KMS-11 (cell line): Measurements from ENCODE around the gene SCLY.

ENCODE experiments used
- H2AFZ ChIP-seq: fragments of 200-600 bp; sonication (generic); 2 replicates; pipeline ENCODE4 v1.6.1; 2016; ENCODE audit warnings: antibody characterized with exemption, mixed run types, low read depth
- H3K27ac ChIP-seq: fragments of 200-600 bp; sonication (generic); 2 replicates; pipeline ENCODE4 v1.6.1; 2016; ENCODE audit warnings: mild to moderate bottlenecking, mixed run types
- H3K27me3 ChIP-seq: fragments of 200-600 bp; sonication (generic); 2 replicates; pipeline ENCODE4 v1.6.1; 2017; ENCODE audit warnings: mild to moderate bottlenecking, low read depth, mixed run types, moderate library complexity; ENCODE audit not compliant: insufficient read depth
- H3K36me3 ChIP-seq: fragments of 200-600 bp; sonication (generic); 2 replicates; pipeline ENCODE4 v1.6.1; 2017; ENCODE audit warnings: mild to moderate bottlenecking, mixed run types; ENCODE audit not compliant: insufficient read depth
- H3K4me1 ChIP-seq: fragments of 200-600 bp; sonication (generic); 2 replicates; pipeline ENCODE4 v1.6.1; 2016; ENCODE audit warnings: mild to moderate bottlenecking, low read depth, mixed run types; ENCODE audit not compliant: poor library complexity, severe bottlenecking
- H3K4me2 ChIP-seq: fragments of 200-600 bp; sonication (generic); 2 replicates; pipeline ENCODE4 v1.7.0; 2016; ENCODE audit warnings: mild to moderate bottlenecking, mixed run types
- H3K4me3 ChIP-seq: fragments of 200-600 bp; sonication (generic); IDR thresholded peaks from 2 replicates; pipeline ENCODE4 v1.6.1; 2017; ENCODE audit warnings: low read depth, low read length, mixed read lengths; ENCODE audit not compliant: insufficient read depth
- H3K79me2 ChIP-seq: fragments of 200-600 bp; sonication (generic); 2 replicates; pipeline ENCODE4 v1.6.1; 2016; ENCODE audit warnings: low read depth, mixed run types; ENCODE audit not compliant: insufficient read depth
- H3K9ac ChIP-seq: fragments of 200-600 bp; sonication (generic); 2 replicates; pipeline ENCODE4 v1.6.1; 2016; ENCODE audit warnings: mild to moderate bottlenecking, mixed run types
- H4K20me1 ChIP-seq: fragments of 200-600 bp; sonication (generic); 2 replicates; pipeline ENCODE4 v1.6.1; 2016; ENCODE audit warnings: mild to moderate bottlenecking, mixed run types; ENCODE audit not compliant: insufficient read depth
- TF ChIP-seq, protein P1 (sequence below): fragments of 200-600 bp; sonication (generic); conservative IDR thresholded peaks from 2 replicates; pipeline ENCODE4 v1.6.1; 2017; ENCODE audit warnings: low read depth, mild to moderate bottlenecking, antibody characterized with exemption, low read length, moderate library complexity, mixed read lengths

SCLY gene

DNA sequence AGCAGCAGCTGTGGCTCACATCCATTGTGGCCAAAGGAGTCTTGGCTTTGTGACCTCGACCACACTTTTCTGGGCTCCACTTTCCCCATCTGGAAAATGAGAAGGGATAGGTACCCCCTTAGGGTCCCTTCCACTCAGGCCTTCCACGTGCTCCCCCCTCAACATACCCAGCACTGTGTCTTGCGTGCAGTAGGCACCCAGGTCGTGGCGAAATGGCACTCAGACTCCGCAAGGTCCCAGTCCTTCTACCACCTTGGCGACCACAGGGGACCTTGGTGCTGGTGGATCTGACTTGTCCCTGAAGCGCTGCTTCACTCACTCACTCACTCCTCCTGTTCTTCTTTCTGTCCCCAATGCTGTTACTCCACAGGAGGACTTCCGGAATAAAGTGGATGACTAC is 19.9 kb upstream of the SCLY start:
- Histone ChIP-seq H3K4me1 (no peaks in the 10 kb centered on the region), H3K27ac (no peak overlapping the region), H3K36me3 (no peaks in the 10 kb centered on the region), H3K4me2 (no peak overlapping the region), H3K4me3 (no peak overlapping the region), H3K79me2 (no peaks in the 10 kb centered on the region), H4K20me1 (no peaks in the 10 kb centered on the region), H3K9ac (no peak overlapping the region), H2AFZ (no peak overlapping the region), H3K27me3 (no peaks in the 10 kb centered on the region)
- TF ChIP-seq, protein P1, sequence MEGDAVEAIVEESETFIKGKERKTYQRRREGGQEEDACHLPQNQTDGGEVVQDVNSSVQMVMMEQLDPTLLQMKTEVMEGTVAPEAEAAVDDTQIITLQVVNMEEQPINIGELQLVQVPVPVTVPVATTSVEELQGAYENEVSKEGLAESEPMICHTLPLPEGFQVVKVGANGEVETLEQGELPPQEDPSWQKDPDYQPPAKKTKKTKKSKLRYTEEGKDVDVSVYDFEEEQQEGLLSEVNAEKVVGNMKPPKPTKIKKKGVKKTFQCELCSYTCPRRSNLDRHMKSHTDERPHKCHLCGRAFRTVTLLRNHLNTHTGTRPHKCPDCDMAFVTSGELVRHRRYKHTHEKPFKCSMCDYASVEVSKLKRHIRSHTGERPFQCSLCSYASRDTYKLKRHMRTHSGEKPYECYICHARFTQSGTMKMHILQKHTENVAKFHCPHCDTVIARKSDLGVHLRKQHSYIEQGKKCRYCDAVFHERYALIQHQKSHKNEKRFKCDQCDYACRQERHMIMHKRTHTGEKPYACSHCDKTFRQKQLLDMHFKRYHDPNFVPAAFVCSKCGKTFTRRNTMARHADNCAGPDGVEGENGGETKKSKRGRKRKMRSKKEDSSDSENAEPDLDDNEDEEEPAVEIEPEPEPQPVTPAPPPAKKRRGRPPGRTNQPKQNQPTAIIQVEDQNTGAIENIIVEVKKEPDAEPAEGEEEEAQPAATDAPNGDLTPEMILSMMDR = no peak

DNA sequence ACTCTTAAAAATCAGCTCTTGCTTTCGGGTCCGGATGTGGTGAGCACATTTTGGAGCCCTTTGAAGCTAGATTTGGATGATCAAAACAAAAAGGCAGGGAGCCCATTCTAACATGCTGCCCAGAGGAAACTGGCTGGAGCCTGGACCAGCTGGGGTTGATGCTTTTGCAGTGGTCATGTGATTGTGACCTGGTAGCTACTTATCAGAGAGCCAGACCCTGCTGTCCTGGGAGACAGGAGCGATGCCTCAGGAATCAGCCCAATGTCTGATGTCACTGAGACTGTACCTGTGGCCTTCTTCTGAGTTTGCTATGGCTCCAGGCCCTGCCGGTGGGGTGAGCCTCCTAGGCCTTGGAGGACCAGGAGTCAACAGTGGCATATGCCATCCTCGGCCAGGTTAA is 18.7 kb upstream of the SCLY start:
- Histone ChIP-seq H3K79me2 (no peaks in the 10 kb centered on the region), H2AFZ (no peak overlapping the region), H4K20me1 (no peaks in the 10 kb centered on the region), H3K27me3 (no peaks in the 10 kb centered on the region), H3K9ac (no peak overlapping the region), H3K4me3 (no peak overlapping the region), H3K4me2 (no peak overlapping the region), H3K4me1 (no peaks in the 10 kb centered on the region), H3K27ac (no peak overlapping the region), H3K36me3 (no peaks in the 10 kb centered on the region)
- TF ChIP-seq, protein P1 = no peak

DNA sequence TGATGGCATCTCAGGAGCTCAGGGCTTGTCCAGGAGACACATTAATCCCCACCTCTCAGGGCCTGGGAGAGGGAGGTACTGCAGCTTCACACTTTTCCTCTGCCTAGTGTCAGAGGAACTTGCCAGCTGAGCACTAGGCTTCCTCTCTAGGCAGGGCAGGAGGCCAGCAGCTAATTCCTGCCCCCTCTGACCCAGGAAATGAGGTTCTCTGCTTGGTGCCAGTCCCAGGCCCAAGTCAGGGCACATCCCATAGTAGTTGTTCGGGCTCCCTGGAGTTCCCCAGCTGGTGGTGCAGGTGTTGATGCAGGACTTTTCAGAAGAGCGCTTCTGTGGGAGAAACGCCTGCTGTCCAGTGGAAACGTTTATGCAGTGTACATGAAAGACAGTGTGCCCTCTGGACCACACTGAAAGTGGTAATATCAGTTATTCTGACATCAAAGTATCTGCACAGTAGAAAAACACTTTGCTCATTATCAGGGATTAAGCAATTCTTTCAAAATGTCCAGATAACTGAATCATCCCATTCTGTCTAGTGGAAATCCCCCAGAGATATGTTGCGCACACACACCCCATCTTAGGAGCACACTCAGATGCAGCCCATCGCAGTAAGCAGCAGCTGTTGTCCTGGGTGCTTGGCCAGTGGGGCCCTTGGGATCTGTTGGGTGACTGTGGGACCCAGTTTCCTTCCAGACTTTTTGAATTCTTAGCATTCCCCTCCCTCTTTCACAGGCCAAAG is 17.8 kb upstream of the SCLY start:
- no peaks in the 10 kb centered on the region for H3K79me2 ChIP-seq
- H3K4me1 ChIP-seq = no peaks in the 10 kb centered on the region
- H3K36me3 ChIP-seq = no peaks in the 10 kb centered on the region
- no peak overlapping the region for H3K4me3 ChIP-seq
- no peaks in the 10 kb centered on the region for H4K20me1 ChIP-seq
- no peak overlapping the region for H3K9ac ChIP-seq
- no peaks in the 10 kb centered on the region for H3K27me3 ChIP-seq
- no peak overlapping the region for H3K4me2 ChIP-seq
- TF ChIP-seq, protein P1 = no peak
- no peak overlapping the region for H2AFZ ChIP-seq
- H3K27ac ChIP-seq = no peak overlapping the region

DNA sequence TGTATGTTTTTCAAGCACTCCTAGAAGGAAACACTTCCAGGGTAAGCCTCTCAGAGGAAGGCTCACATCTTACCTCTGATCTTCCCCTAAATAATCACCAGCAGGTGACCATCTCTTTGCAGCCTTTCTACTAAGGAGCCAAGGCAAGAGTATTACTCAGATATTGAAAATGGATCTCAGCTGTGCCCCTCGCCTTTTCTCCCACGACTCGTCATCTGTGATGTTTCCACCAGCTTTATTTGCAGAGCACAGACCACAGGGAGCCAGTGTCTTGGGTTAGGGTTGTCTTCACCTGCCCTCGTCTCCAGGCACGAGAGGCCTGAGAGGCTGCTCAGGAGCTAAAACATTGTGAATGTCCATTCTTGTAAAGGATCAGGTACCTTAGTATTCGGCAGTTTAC is 16.9 kb upstream of the SCLY start:
- H3K4me1 ChIP-seq = no peaks in the 10 kb centered on the region

More for the DNA sequence above, 16.9 kb upstream of the SCLY start:
- Histone ChIP-seq H3K36me3 (no peaks in the 10 kb centered on the region), H3K9ac (no peak overlapping the region), H3K4me3 (no peak overlapping the region), H3K79me2 (no peaks in the 10 kb centered on the region), H3K27ac (no peak overlapping the region), H2AFZ (no peak overlapping the region), H4K20me1 (no peaks in the 10 kb centered on the region), H3K4me2 (no peak overlapping the region), H3K27me3 (no peaks in the 10 kb centered on the region)
- TF ChIP-seq, protein P1 = no peak
